OCI-LY7 (cell line): ENCODE measurements around the gene FUT2. TPM values are rescaled to one million over a fixed set of nuclear protein-coding genes. Genes with fewer than 3 reads are reported as not detected.

ENCODE experiments used
- BruUV-seq: library from RNA; stranded (reverse); fragments of 400-500 nt; replicated peaks from 2 replicates; lab custom pipeline; 2021; lab: Mats Ljungman, UMichigan
- CTCF ChIA-PET: fragments of 300-600 bp; sonication (Branson Sonifier 250); formaldehyde crosslinking; loops from one replicate; lab custom pipeline; 2022; ENCODE audit warnings: antibody characterized with exemption; ENCODE audit not compliant: unreplicated experiment; lab: Charles Lee
- POLR2A ChIA-PET: fragments of 300-600 bp; sonication (Branson Sonifier 250); formaldehyde crosslinking; loops from one replicate; lab custom pipeline; 2022; ENCODE audit warnings: antibody characterized with exemption; lab: Charles Lee
- DNase-seq: peaks from one replicate; pipeline ENCODE4 v3.0.0-alpha.2; 2015; ENCODE audit warnings: low spot score
- H2AFZ ChIP-seq: fragments of 200-600 bp; sonication (generic), shearing (Covaris generic); 2 replicates; pipeline ENCODE4 v1.6.1; 2014; ENCODE audit warnings: mild to moderate bottlenecking, antibody characterized with exemption, low read length, moderate library complexity
- H3K27ac ChIP-seq: fragments of 200-600 bp; sonication (generic); 2 replicates; pipeline ENCODE4 v1.5.1; 2014; ENCODE audit warnings: mixed run types, low read depth, mild to moderate bottlenecking, moderate library complexity, low read length, inconsistent platforms; ENCODE audit not compliant: poor library complexity, severe bottlenecking
- H3K36me3 ChIP-seq: fragments of 200-600 bp; sonication (generic); 2 replicates; pipeline ENCODE4 v1.6.1; 2014; ENCODE audit warnings: mild to moderate bottlenecking, antibody characterized with exemption, low read length, moderate library complexity, mixed read lengths; ENCODE audit not compliant: insufficient read depth
- H3K4me1 ChIP-seq: fragments of 200-600 bp; sonication (generic); 2 replicates; pipeline ENCODE4 v1.5.1; 2014; ENCODE audit warnings: mild to moderate bottlenecking, low read length; ENCODE audit not compliant: insufficient read depth, poor library complexity, severe bottlenecking
- H3K4me2 ChIP-seq: fragments of 200-600 bp; sonication (generic); 2 replicates; pipeline ENCODE4 v1.6.1; 2014; ENCODE audit warnings: mild to moderate bottlenecking, low read length
- H3K4me3 ChIP-seq: fragments of 200-600 bp; sonication (generic); 2 replicates; pipeline ENCODE4 v1.5.1; 2014; ENCODE audit warnings: mild to moderate bottlenecking, low read depth, low read length; ENCODE audit not compliant: poor library complexity, severe bottlenecking
- H3K79me2 ChIP-seq: fragments of 200-600 bp; sonication (generic); 2 replicates; pipeline ENCODE4 v1.6.1; 2016; ENCODE audit warnings: low read depth, mild to moderate bottlenecking, low read length, moderate library complexity, mixed read lengths; ENCODE audit not compliant: insufficient read depth
- H3K9me2 ChIP-seq: fragments of 200-600 bp; sonication (generic); 2 replicates; pipeline ENCODE4 v1.6.1; 2016; ENCODE audit warnings: mild to moderate bottlenecking, low read length, mixed read lengths; ENCODE audit not compliant: insufficient read depth
- H3K9me3 ChIP-seq: fragments of 200-600 bp; sonication (generic); 2 replicates; pipeline ENCODE4 v1.6.1; 2014; ENCODE audit warnings: mild to moderate bottlenecking, mixed run types, low read length, mixed read lengths
- H4K20me1 ChIP-seq: fragments of 200-600 bp; sonication (generic); 2 replicates; pipeline ENCODE4 v1.6.1; 2014; ENCODE audit warnings: mild to moderate bottlenecking, antibody characterized with exemption, low read length, moderate library complexity, mixed read lengths; ENCODE audit not compliant: insufficient read depth
- CTCF ChIP-seq: fragments of 200-600 bp; sonication (generic); conservative IDR thresholded peaks from 2 replicates; pipeline ENCODE4 v1.5.1; 2014; ENCODE audit warnings: mild to moderate bottlenecking, antibody characterized with exemption, low read length, moderate library complexity, mixed read lengths
- EZH2phosphoT487 ChIP-seq: fragments of 200-600 bp; sonication (generic); IDR thresholded peaks from 2 replicates; pipeline ENCODE4 v1.6.1; 2018; ENCODE audit warnings: low read depth, borderline replicate concordance, mild to moderate bottlenecking, mixed run types, antibody characterized with exemption, low read length, moderate library complexity, mixed read lengths
- intact Hi-C: fragments of 100-400 bp; cut with micrococcal nuclease; formaldehyde crosslinking; loops from one replicate; pipeline ENCODE4 v1.10.0; 2022; ENCODE audit not compliant: unreplicated experiment
- total RNA-seq, 2 experiments: library from RNA; depleted of rRNA in 1 of 2; stranded (reverse); fragments of >200 nt in 1 of 2; shearing (Covaris generic) in 1 of 2; gene quantifications; 2 replicates each; pipeline ENCODE4 v1.2.3, GENCODE V29; 2014 to 2022

FUT2 gene
- total RNA-seq, 2 experiments from 2014 or later, result not detected

DNA sequence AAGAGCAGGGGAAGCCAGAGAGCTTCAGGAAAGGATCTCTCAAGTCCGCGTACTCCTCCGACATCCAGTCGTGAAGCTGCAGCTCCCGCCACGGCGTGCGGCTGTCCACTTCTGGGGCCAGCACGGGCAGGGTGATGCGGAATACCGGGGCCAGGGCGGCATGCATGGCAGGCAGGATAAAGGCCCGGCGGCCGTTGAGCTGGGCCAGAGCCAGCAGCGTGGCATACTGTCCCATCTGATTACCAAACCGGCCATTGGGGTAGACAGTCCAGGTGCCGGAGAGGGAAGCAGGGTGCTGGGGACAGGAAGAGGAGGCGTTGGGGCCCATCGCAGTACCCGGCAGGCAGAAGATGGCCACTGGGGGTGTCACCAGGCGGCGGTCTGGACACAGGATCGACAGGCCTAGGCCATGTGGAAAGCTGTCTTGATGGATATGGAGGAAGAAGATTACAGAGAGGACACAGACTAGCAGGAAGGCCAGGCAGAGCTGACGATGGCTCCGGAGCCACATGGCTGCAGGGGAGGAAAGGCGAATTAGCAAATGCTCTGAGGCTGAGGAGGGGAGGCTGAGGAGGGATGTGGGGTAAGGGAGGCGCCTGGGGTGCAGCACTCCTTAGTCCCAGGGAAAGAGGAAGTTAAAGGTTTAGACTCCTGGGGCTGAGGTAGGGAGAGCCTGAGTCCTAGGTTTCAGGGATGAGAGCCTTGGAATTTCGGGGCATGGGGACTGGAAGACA, 55.2 kb downstream of the FUT2 start:
- Histone ChIP-seq H3K36me3 (no peaks in the 10 kb centered on the region), H2AFZ (no peak overlapping the region), H3K9me3 (no peaks in the 10 kb centered on the region), H3K4me1 (peaks cover 19% of the 10 kb centered on the region), H3K27ac (no peak overlapping the region), H3K4me2 (no peak overlapping the region), H3K9me2 (no peaks in the 10 kb centered on the region), H3K4me3 (no peak overlapping the region), H4K20me1 (no peaks in the 10 kb centered on the region), H3K79me2 (no peaks in the 10 kb centered on the region)
- BruUV-seq, result no TSS peak
- TF ChIP-seq EZH2phosphoT487 (no peak), CTCF (no peak)
- no peak for DNase-seq
- POLR2A ChIA-PET, result no interaction called here
- intact Hi-C loops, result no loop called here
- CTCF ChIA-PET, result no interaction called here

DNA sequence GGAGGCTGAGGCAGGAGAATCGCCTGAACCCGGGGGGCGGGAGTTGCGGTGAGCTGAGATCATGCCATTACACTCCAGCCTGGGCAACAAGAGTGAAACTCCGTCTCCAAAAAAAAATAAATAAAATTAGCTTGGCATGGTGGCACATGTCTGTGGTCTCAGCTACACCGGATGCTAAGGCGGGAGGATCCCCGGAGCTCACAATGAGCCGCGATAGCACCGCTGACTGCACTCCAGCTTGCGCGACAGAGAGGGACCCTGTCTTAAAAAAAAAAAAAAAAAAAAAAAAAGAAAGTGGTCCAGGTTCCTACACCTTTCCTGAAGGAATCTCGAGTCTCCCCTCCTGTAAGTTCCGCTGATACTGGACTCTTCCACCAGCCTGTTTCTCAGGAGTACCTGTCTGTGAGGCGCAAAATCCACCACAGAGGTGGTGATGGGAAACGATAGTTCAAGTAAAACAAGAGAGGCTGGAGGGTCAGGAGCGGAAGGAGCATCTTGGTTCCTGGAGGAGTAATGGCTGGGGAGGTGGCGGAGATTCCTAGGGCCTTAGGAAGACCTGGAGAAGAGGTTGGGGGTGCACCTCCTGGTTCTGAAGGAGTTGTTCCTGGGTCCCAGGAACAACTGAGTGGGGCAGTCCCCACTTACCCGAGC, 56.2 kb downstream of the FUT2 start:
- TF ChIP-seq EZH2phosphoT487 (no peak), CTCF (no peak)
- Histone ChIP-seq H4K20me1 (no peaks in the 10 kb centered on the region), H3K4me2 (peak overlapping the region; percentile 54), H3K9me2 (no peaks in the 10 kb centered on the region), H2AFZ (peak overlapping the region; percentile 27; the same call in 1 of the 2 replicates), H3K9me3 (no peaks in the 10 kb centered on the region), H3K79me2 (no peaks in the 10 kb centered on the region), H3K4me1 (peaks cover 15% of the 10 kb centered on the region), H3K27ac (no peak overlapping the region), H3K36me3 (no peaks in the 10 kb centered on the region), H3K4me3 (peak overlapping the region; percentile 56)
- no peak for DNase-seq
- no TSS peak for BruUV-seq
- intact Hi-C loops, result no loop called here
- ChIA-PET CTCF (no interaction called here), POLR2A (no interaction called here)
